HG03064 (cell line): ENCODE measurements around the gene ST8SIA6.

ENCODE experiments used
- ATAC-seq: cut with Tn5 transposase; IDR thresholded peaks from one replicate; pipeline ENCODE4 v1.9.1; 2021; ENCODE audit warnings: low read depth; ENCODE audit not compliant: unreplicated experiment

Gene ST8SIA6

DNA sequence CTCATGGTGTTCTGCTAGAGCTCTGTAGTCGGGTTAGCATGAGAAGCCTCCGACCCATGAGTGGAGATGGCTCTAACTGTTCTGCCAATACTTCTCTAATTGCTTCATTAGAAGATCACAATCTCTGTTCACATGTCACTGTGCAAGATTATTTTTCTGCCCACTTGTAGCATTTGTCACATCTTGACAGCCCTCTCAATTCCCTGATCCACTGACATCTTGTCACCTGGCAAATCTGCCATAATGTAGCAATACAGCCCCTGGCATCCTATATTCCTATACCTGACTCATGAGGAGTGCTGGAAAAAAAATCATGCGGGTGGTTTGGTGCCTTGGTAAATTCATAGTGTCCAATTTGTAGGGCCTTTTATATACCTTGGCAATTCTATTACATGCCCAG lies 58.4 kb downstream of the ST8SIA6 start:
- no peak for ATAC-seq

GRCh38 chr10:17394854-17395253 lies 59.5 kb downstream of the ST8SIA6 start:
- ATAC-seq, result no peak

- no peak for ATAC-seq
Measured at GRCh38 chr10:17387861-17388503, 66.4 kb downstream of the ST8SIA6 start.

- no peak for ATAC-seq
Measured at GRCh38 chr10:17386616-17387075, 67.7 kb downstream of the ST8SIA6 start.

- ATAC-seq, result no peak
Measured at GRCh38 chr10:17386021-17386420, 68.4 kb downstream of the ST8SIA6 start.

GRCh38 chr10:17385066-17385465 lies 69.3 kb downstream of the ST8SIA6 start:
- ATAC-seq, result no peak

- no peak for ATAC-seq
Measured at GRCh38 chr10:17383801-17384555, 70.4 kb downstream of the ST8SIA6 start.

- no peak for ATAC-seq
Measured at GRCh38 chr10:17381502-17382142, 72.8 kb downstream of the ST8SIA6 start.

GRCh38 chr10:17380888-17381287 lies 73.5 kb downstream of the ST8SIA6 start:
- ATAC-seq, result no peak

GRCh38 chr10:17380016-17380415 lies 74.4 kb downstream of the ST8SIA6 start:
- ATAC-seq, result no peak

DNA sequence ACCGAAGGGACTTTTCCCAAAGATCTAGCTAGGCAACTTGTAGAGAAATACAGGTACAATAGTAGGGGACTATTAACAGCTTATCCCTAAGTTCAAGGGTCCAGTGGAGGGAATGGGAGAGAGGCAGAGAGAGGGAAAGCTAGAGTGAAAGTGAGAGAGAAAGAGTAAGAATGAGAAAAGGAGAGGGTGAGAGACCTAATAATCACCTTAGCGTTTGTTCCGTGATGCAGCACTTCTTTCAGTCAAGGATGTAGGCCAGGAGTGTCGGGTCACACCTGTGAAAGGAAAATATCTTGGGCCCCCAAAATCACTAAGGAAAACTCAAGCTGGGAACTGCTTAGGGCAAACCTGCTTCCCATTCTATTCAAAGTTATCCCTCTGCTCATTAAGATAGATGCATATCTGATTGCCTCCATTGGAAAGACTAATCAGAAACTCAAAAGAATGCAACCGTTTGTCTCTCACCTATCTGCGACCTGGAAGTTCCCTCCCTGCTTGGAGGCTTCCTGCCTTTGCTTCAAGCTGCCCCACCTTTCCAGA lies 75.2 kb downstream of the ST8SIA6 start:
- no peak for ATAC-seq

GRCh38 chr10:17375936-17376584 lies 78.3 kb downstream of the ST8SIA6 start:
- ATAC-seq, result no peak

GRCh38 chr10:17368708-17369272 lies 85.6 kb downstream of the ST8SIA6 start:
- no peak for ATAC-seq

GRCh38 chr10:17366705-17367104 lies 87.7 kb downstream of the ST8SIA6 start:
- ATAC-seq, result no peak

DNA sequence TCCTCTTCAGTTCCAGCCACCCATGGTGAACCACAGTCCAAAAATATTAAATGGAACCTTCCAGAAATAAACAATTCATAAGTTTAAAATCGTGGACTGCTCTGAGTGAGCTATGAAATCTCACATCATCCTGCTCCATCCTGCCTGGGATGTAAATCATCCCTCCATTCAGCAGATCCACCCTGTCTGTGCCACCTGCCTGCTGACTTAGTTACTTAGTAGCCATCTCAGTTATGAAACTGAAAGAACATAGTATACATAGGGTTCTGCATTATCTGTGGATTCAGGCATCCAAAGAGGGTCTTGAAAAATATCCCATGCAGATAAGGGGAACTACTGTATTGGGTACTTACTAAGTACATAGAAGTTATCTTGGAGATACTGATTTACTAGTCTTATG lies 89.0 kb downstream of the ST8SIA6 start:
- no peak for ATAC-seq

- ATAC-seq, result no peak
Measured at GRCh38 chr10:17358461-17358860, 95.9 kb downstream of the ST8SIA6 start.

- no peak for ATAC-seq
Measured at GRCh38 chr10:17357781-17358180, 96.6 kb downstream of the ST8SIA6 start.

GRCh38 chr10:17356820-17357219 lies 97.6 kb downstream of the ST8SIA6 start:
- no peak for ATAC-seq

- no peak for ATAC-seq
Measured at GRCh38 chr10:17354781-17355180, 99.6 kb downstream of the ST8SIA6 start.

GRCh38 chr10:17353568-17354300 lies 100.7 kb downstream of the ST8SIA6 start:
- no peak for ATAC-seq
